K562 (cell line): ENCODE measurements around the gene ADAMTS2.

ENCODE experiments used
- CTCF ChIP-seq, 3 experiments: IDR thresholded peaks in 2 of 3; conservative IDR thresholded peaks in 1 of 3; 2 replicates each; pipeline ENCODE4 v1.5.1; 2011 to 2012; ENCODE audit warnings: low read length in 3 of 3, mild to moderate bottlenecking in 3 of 3, control low read depth in 2 of 3, improper control_type of control experiment in 1 of 3, inconsistent platforms in 1 of 3, low read depth in 1 of 3, mixed read lengths in 1 of 3, moderate library complexity in 1 of 3; ENCODE audit not compliant: insufficient read depth in 2 of 3
- EP300 ChIP-seq: IDR thresholded peaks from 2 replicates; pipeline ENCODE4 v1.6.1; 2012; ENCODE audit warnings: low read length, improper control_type of control experiment
- EZH2 ChIP-seq: IDR thresholded peaks from 2 replicates; pipeline ENCODE4 v1.6.1; 2012; ENCODE audit warnings: low read depth, mild to moderate bottlenecking, inconsistent platforms, low read length, borderline replicate concordance
- HDAC3 ChIP-seq: fragments of 450-650 bp; IDR thresholded peaks from 2 replicates; pipeline ENCODE4 v1.6.1; 2018; ENCODE audit warnings: borderline replicate concordance, mild to moderate bottlenecking, moderate library complexity; ENCODE audit not compliant: partially characterized antibody
- HNRNPK ChIP-seq: fragments of 200-400 bp; formaldehyde crosslinking; IDR thresholded peaks from one replicate; pipeline ENCODE4 v1.6.1; 2018; ENCODE audit warnings: mild to moderate bottlenecking, low read depth, low read length; ENCODE audit not compliant: poor library complexity, severe bottlenecking
- HSF4 ChIP-seq: fragments of 250-450 bp; sonication (Bioruptor Pico); IDR thresholded peaks from 2 replicates; pipeline ENCODE4 v2.1.2; 2022; ENCODE audit warnings: mild to moderate bottlenecking, moderate library complexity, borderline replicate concordance
- NR2C1 ChIP-seq, 2 experiments: fragments of 450-650 bp; IDR thresholded peaks; 2 replicates each; pipeline ENCODE4 v1.6.1; 2017; ENCODE audit warnings: mild to moderate bottlenecking in 2 of 2, antibody characterized with exemption in 1 of 2, inconsistent platforms in 1 of 2, missing compliant biosample characterization in 1 of 2, missing genetic modification characterization in 1 of 2
- SAFB2 ChIP-seq: fragments of 200-400 bp; formaldehyde crosslinking; IDR thresholded peaks from 2 replicates; pipeline ENCODE4 v1.6.1; 2018; ENCODE audit warnings: borderline replicate concordance, low read length, low read depth, moderate library complexity; ENCODE audit not compliant: severe bottlenecking
- ZBTB33 ChIP-seq: sonication (generic); formaldehyde crosslinking; IDR thresholded peaks from 2 replicates; pipeline ENCODE4 v1.8.1; 2023; ENCODE audit warnings: mild to moderate bottlenecking, missing genetic modification reagents

GRCh38 chr5:179134511-179134910 lies 210.8 kb downstream of the ADAMTS2 start:
- no peak for TF ChIP-seq EP300
- TF ChIP-seq NR2C1 (IDR thresholded peaks at IDR 0.05) = no peak
- no peak for TF ChIP-seq NR2C1 (tag; IDR thresholded peaks at IDR 0.05)
- TF ChIP-seq SAFB2 = no peak
- no peak for TF ChIP-seq HNRNPK
- TF ChIP-seq HSF4 (CRISPR knock-in tag) = no peak
- no peak for TF ChIP-seq CTCF (IDR thresholded peaks at IDR 0.05 in 2 of 3, conservative IDR thresholded peaks at IDR 0.05 in 1 of 3; ENCODE audit: insufficient read depth in 2 of 3, low read depth in 1 of 3, low read length in 3 of 3)
- no peak for TF ChIP-seq ZBTB33
- TF ChIP-seq EZH2 = no peak
- no peak for TF ChIP-seq HDAC3
